IMR-90 (cell line): ENCODE data around the gene CTBP1. TPM values are rescaled to one million over a fixed set of nuclear protein-coding genes. Genes with fewer than 3 reads are reported as not detected.

ENCODE experiments used
- ATAC-seq: fragments of 200-7000 bp; cut with Tn5 transposase; 2 replicates; pipeline ENCODE4 v1.9.1; 2020; ENCODE audit warnings: low read depth, mild to moderate bottlenecking, moderate library complexity
- BruUV-seq: library from RNA; stranded (reverse); fragments of 400-500 nt; replicated peaks from 2 replicates; lab custom pipeline; 2021; lab: Mats Ljungman, UMichigan
- CTCF ChIA-PET: fragments of 300-600 bp; formaldehyde crosslinking; extraction: SDS; loops from one replicate; lab custom pipeline; 2021; ENCODE audit warnings: antibody characterized with exemption; lab: Yijun Ruan, JAX
- POLR2A ChIA-PET: fragments of 300-600 bp; sonication (Branson Sonifier 250); formaldehyde crosslinking; loops from one replicate; lab custom pipeline; 2022; ENCODE audit warnings: antibody characterized with exemption; ENCODE audit not compliant: unreplicated experiment; lab: Charles Lee
- DNase-seq: peaks from one replicate; pipeline ENCODE4 v3.0.0; 2013
- H2AFZ ChIP-seq: replicated peaks from 2 replicates; pipeline ENCODE3; 2013; ENCODE audit warnings: low read length, mild to moderate bottlenecking; ENCODE audit not compliant: poor library complexity
- H2AK5ac ChIP-seq: 2 replicates; pipeline ENCODE4 v1.6.1; 2013; ENCODE audit warnings: low read depth, low read length, inconsistent platforms
- H2AK9ac ChIP-seq: replicated peaks from 2 replicates; pipeline ENCODE3; 2013; ENCODE audit warnings: mild to moderate bottlenecking, low read depth, low read length, moderate library complexity; ENCODE audit not compliant: poor library complexity
- H2BK120ac ChIP-seq: 2 replicates; pipeline ENCODE4 v1.6.1; 2013; ENCODE audit warnings: low read depth, low read length, inconsistent platforms
- H2BK15ac ChIP-seq: 3 replicates; pipeline ENCODE4 v1.6.1; 2013; ENCODE audit warnings: low read depth, low read length, inconsistent platforms
- H2BK20ac ChIP-seq: 2 replicates; pipeline ENCODE4 v1.6.1; 2013; ENCODE audit warnings: low read depth, mild to moderate bottlenecking, inconsistent platforms, low read length, moderate library complexity
- H2BK5ac ChIP-seq: 2 replicates; pipeline ENCODE4 v1.6.1; 2013; ENCODE audit warnings: mild to moderate bottlenecking, low read depth, low read length, inconsistent platforms; ENCODE audit not compliant: poor library complexity, severe bottlenecking
- H3K14ac ChIP-seq: replicated peaks from 2 replicates; pipeline ENCODE4 v1.6.1; 2013; ENCODE audit warnings: low read depth, low read length, inconsistent platforms
- H3K18ac ChIP-seq: 2 replicates; pipeline ENCODE4 v1.6.1; 2013; ENCODE audit warnings: low read depth, low read length, control low read depth
- H3K23ac ChIP-seq: 2 replicates; pipeline ENCODE4 v1.6.1; 2013; ENCODE audit warnings: low read depth, low read length, inconsistent platforms
- H3K27ac ChIP-seq: 2 replicates; pipeline ENCODE4 v1.5.1; 2013; ENCODE audit warnings: mild to moderate bottlenecking, control low read depth, low read length; ENCODE audit not compliant: insufficient read depth
- H3K27me3 ChIP-seq: 2 replicates; pipeline ENCODE4 v1.6.1; 2013; ENCODE audit warnings: low read length; ENCODE audit not compliant: control insufficient read depth, insufficient read depth
- H3K36me3 ChIP-seq: 2 replicates; pipeline ENCODE4 v1.6.1; 2013; ENCODE audit warnings: low read length, mixed read lengths; ENCODE audit not compliant: control insufficient read depth, insufficient read depth
- H3K4ac ChIP-seq: 2 replicates; pipeline ENCODE4 v1.6.1; 2013; ENCODE audit warnings: low read depth, low read length, inconsistent platforms
- H3K4me1 ChIP-seq: 2 replicates; pipeline ENCODE4 v1.6.1; 2013; ENCODE audit warnings: low read length, mixed read lengths; ENCODE audit not compliant: control insufficient read depth, insufficient read depth
- H3K4me2 ChIP-seq: 2 replicates; pipeline ENCODE4 v1.6.1; 2013; ENCODE audit warnings: low read depth, mild to moderate bottlenecking, control low read depth, low read length, moderate library complexity
- H3K4me3 ChIP-seq: 2 replicates; pipeline ENCODE4 v1.5.1; 2013; ENCODE audit warnings: low read depth, mild to moderate bottlenecking, control low read depth, low read length, moderate library complexity; ENCODE audit not compliant: insufficient read depth
- H3K56ac ChIP-seq: 2 replicates; pipeline ENCODE4 v1.6.1; 2013; ENCODE audit warnings: low read length, inconsistent platforms; ENCODE audit not compliant: insufficient read depth; ENCODE audit errors: extremely low read depth
- H3K79me1 ChIP-seq, 2 experiments: 2 replicates each; pipeline ENCODE4 v1.6.1; 2013; ENCODE audit warnings: low read length in 2 of 2, inconsistent platforms in 1 of 2, low read depth in 1 of 2
- H3K9ac ChIP-seq: 2 replicates; pipeline ENCODE4 v1.6.1; 2013; ENCODE audit warnings: low read depth, low read length, control low read depth
- H3K9me1 ChIP-seq: 2 replicates; pipeline ENCODE4 v1.6.1; 2013; ENCODE audit warnings: low read length, inconsistent platforms; ENCODE audit not compliant: insufficient read depth
- H3K9me3 ChIP-seq: 2 replicates; pipeline ENCODE4 v1.6.1; 2013; ENCODE audit warnings: low read length; ENCODE audit not compliant: control insufficient read depth, insufficient read depth
- H4K20me1 ChIP-seq: 2 replicates; pipeline ENCODE4 v1.6.1; 2013; ENCODE audit warnings: low read length, inconsistent platforms; ENCODE audit not compliant: insufficient read depth
- H4K5ac ChIP-seq: 2 replicates; pipeline ENCODE4 v1.6.1; 2013; ENCODE audit warnings: mild to moderate bottlenecking, low read depth, low read length, control low read depth
- H4K8ac ChIP-seq, 2 experiments: 2 replicates each; pipeline ENCODE4 v1.6.1; 2013; ENCODE audit warnings: low read depth in 2 of 2, low read length in 2 of 2, control low read depth in 1 of 2, inconsistent platforms in 1 of 2
- H4K91ac ChIP-seq: 2 replicates; pipeline ENCODE4 v1.6.1; 2013; ENCODE audit warnings: low read depth, low read length, inconsistent platforms; ENCODE audit not compliant: insufficient read depth
- BHLHE40 ChIP-seq: fragments of 150-350 bp; IDR thresholded peaks from 2 replicates; pipeline ENCODE4 v1.6.1; 2016; ENCODE audit warnings: mild to moderate bottlenecking, low read depth, low read length
- CEBPB ChIP-seq: IDR thresholded peaks from 2 replicates; pipeline ENCODE4 v1.6.1; 2012; ENCODE audit warnings: low read depth, low read length, improper control_type of control experiment
- CHD1 ChIP-seq: IDR thresholded peaks from 2 replicates; pipeline ENCODE4 v1.6.1; 2012; ENCODE audit warnings: low read depth, low read length, improper control_type of control experiment
- CTCF ChIP-seq: conservative IDR thresholded peaks from 2 replicates; pipeline ENCODE4 v1.5.1; 2012; ENCODE audit warnings: mild to moderate bottlenecking, low read depth, low read length, improper control_type of control experiment
- ELK1 ChIP-seq: fragments of 150-350 bp; IDR thresholded peaks from 2 replicates; pipeline ENCODE4 v1.6.1; 2016; ENCODE audit warnings: low read depth, mild to moderate bottlenecking, low read length, moderate library complexity, borderline replicate concordance
- FOS ChIP-seq: fragments of 150-350 bp; IDR thresholded peaks from 2 replicates; pipeline ENCODE4 v1.6.1; 2016; ENCODE audit warnings: low read depth, low read length
- MAFK ChIP-seq: IDR thresholded peaks from 2 replicates; pipeline ENCODE4 v1.6.1; 2012; ENCODE audit warnings: low read depth, low read length, improper control_type of control experiment
- MAZ ChIP-seq: IDR thresholded peaks from 2 replicates; pipeline ENCODE4 v1.6.1; 2012; ENCODE audit warnings: low read depth, mild to moderate bottlenecking, low read length, improper control_type of control experiment, moderate library complexity, borderline replicate concordance
- MXI1 ChIP-seq: IDR thresholded peaks from 2 replicates; pipeline ENCODE4 v1.6.1; 2012; ENCODE audit warnings: low read depth, mild to moderate bottlenecking, low read length, moderate library complexity, borderline replicate concordance
- NFE2L2 ChIP-seq: fragments of 150-350 bp; IDR thresholded peaks from 2 replicates; pipeline ENCODE4 v1.6.1; 2016; ENCODE audit warnings: low read depth, mild to moderate bottlenecking, low read length
- POLR2A ChIP-seq: IDR thresholded peaks from 2 replicates; pipeline ENCODE4 v1.6.1; 2012; ENCODE audit warnings: mild to moderate bottlenecking, low read depth, low read length
- RAD21 ChIP-seq: IDR thresholded peaks from 2 replicates; pipeline ENCODE4 v1.6.1; 2012; ENCODE audit warnings: low read length, improper control_type of control experiment
- RCOR1 ChIP-seq: IDR thresholded peaks from 2 replicates; pipeline ENCODE4 v1.6.1; 2012; ENCODE audit warnings: mild to moderate bottlenecking, low read length, improper control_type of control experiment; ENCODE audit not compliant: insufficient replicate concordance
- RFX5 ChIP-seq: IDR thresholded peaks from 2 replicates; pipeline ENCODE4 v1.8.0; 2012; ENCODE audit warnings: low read depth, mild to moderate bottlenecking, low read length, moderate library complexity
- SMC3 ChIP-seq: fragments of 150-350 bp; IDR thresholded peaks from 2 replicates; pipeline ENCODE4 v1.6.1; 2016; ENCODE audit warnings: low read depth, mild to moderate bottlenecking, antibody characterized with exemption, low read length, moderate library complexity
- USF2 ChIP-seq: fragments of 150-350 bp; IDR thresholded peaks from 2 replicates; pipeline ENCODE4 v1.6.1; 2017; ENCODE audit warnings: mild to moderate bottlenecking, antibody characterized with exemption, low read length, low read depth
- WGBS, 2 experiments: methylation state at CpG; one replicate each; pipeline versions ENCODE4 v1.1.5 to v1.1.7; 2013; ENCODE audit warnings: missing lambda C conversion rate in 2 of 2; ENCODE audit not compliant: insufficient read length in 1 of 2; ENCODE audit errors: extremely low coverage in 2 of 2; 5-methylcytosine and 5-hydroxymethylcytosine counted together
- dilution Hi-C: fragments of 300-500 bp; cut with HindIII; formaldehyde crosslinking; loops from one replicate; pipeline ENCODE4 v1.14.3; 2018; ENCODE audit warnings: low sequenced_read_pairs; ENCODE audit not compliant: unreplicated experiment
- in situ Hi-C: fragments of 300-500 bp; cut with MboI; formaldehyde crosslinking; loops from 3 replicates; pipeline ENCODE4 v1.14.3; 2019; ENCODE audit warnings: low sequenced_read_pairs, inconsistent platforms, mixed read lengths
- intact Hi-C: fragments of 100-400 bp; cut with micrococcal nuclease; formaldehyde crosslinking; loops from 2 replicates; pipeline ENCODE4 v1.10.0; 2022
- polyA plus RNA-seq, 3 experiments: library from polyadenylated mRNA; depleted of rRNA; stranded (reverse); fragments of >200 nt; gene quantifications; 2 replicates each; pipeline ENCODE4 v1.2.3, GENCODE V29; 2012; ENCODE audit warnings: low replicate concordance in 1 of 3
- total RNA-seq: library from RNA; depleted of rRNA; stranded (reverse); fragments of >200 nt; gene quantifications from 2 replicates; pipeline ENCODE4 v1.2.3, GENCODE V29; 2012

The CTBP1 gene
- total and polyA plus RNA-seq, 2 of the 4 experiments (the other 2 are of a cell fraction), result 147 to 212 TPM

- Histone ChIP-seq H3K9ac (no peak overlapping the region), H2AK9ac (no peak overlapping the region), H4K5ac (no peak overlapping the region), H3K14ac (no peak overlapping the region), H3K4me2 (no peak overlapping the region), H2AK5ac (no peak overlapping the region), H4K91ac (no peak overlapping the region), H3K27ac (no peak overlapping the region), H3K4me1 (peaks cover 12% of the 10 kb centered on the region), H3K23ac (no peak overlapping the region), H3K9me1 (no peaks in the 10 kb centered on the region), H2BK120ac (no peak overlapping the region), H2BK20ac (no peak overlapping the region), H2BK15ac (no peak overlapping the region), H4K8ac (no peak overlapping the region), H3K4me3 (no peak overlapping the region), H3K18ac (no peak overlapping the region), H3K79me1 (peaks cover 9 to 75% of the 10 kb centered on the region in 2 experiments), H3K9me3 (no peaks in the 10 kb centered on the region), H3K27me3 (no peaks in the 10 kb centered on the region), H2AFZ (no peak overlapping the region), H4K20me1 (peaks cover 64% of the 10 kb centered on the region), H3K56ac (no peak overlapping the region), H2BK5ac (no peak overlapping the region), H3K36me3 (peaks cover 75% of the 10 kb centered on the region), H3K4ac (no peak overlapping the region)
- TF ChIP-seq MXI1, result no peak
- no peak for TF ChIP-seq RAD21
- TF ChIP-seq SMC3, result no peak
- no peak for TF ChIP-seq CEBPB
- no peak for TF ChIP-seq POLR2A
- no peak for TF ChIP-seq MAFK
- no peak for TF ChIP-seq CHD1
- no peak for TF ChIP-seq MAZ
- no peak for TF ChIP-seq RCOR1
- no peak for TF ChIP-seq RFX5
- TF ChIP-seq ELK1, result no peak
- TF ChIP-seq CTCF, result no peak
- TF ChIP-seq NFE2L2, result no peak
- TF ChIP-seq FOS, result no peak
- TF ChIP-seq BHLHE40, result no peak
- no peak for TF ChIP-seq USF2
- 94% methylated on average over 9 of the region's 19 CpGs; no CpG with 5 or more reads in 1 of the 2 experiments for WGBS, 2 experiments
- no peak for DNase-seq
- CTCF ChIA-PET, result no interaction called here
- ATAC-seq, result no peak
- dilution Hi-C loops, result no loop called here
- intact Hi-C loops, result no loop called here
- POLR2A ChIA-PET, result no interaction called here
- no TSS peak for BruUV-seq
- in situ Hi-C loops, result no loop called here
Observed at GRCh38 chr4:1236103-1236641, 12.8 kb downstream of the CTBP1 start.
